Esophagus (tissue), 2 donors: ENCODE data around the gene RPL27A. TPM values are rescaled to one million over a fixed set of nuclear protein-coding genes. Genes with fewer than 3 reads are reported as not detected.

ENCODE experiments used
- H3K27ac ChIP-seq, 2 donors: one replicate each; pipeline ENCODE4 v1.5.1; 2013; ENCODE audit warnings: low read depth in 2 of 2, mild to moderate bottlenecking in 2 of 2, inconsistent platforms in 1 of 2, low read length in 1 of 2, moderate library complexity in 1 of 2
- H3K27me3 ChIP-seq, 2 donors: one replicate each; pipeline ENCODE4 v1.6.1; 2013; ENCODE audit warnings: low read length in 2 of 2, control low read depth in 1 of 2, mild to moderate bottlenecking in 1 of 2; ENCODE audit not compliant: insufficient read depth in 2 of 2, control insufficient read depth in 1 of 2
- H3K36me3 ChIP-seq, 2 donors: one replicate each; pipeline ENCODE4 v1.6.1; 2013; ENCODE audit warnings: low read length in 1 of 2; ENCODE audit not compliant: control insufficient read depth in 2 of 2, insufficient read depth in 2 of 2
- H3K4me1 ChIP-seq, 2 donors: one replicate each; pipeline ENCODE4 v1.6.1; 2013; ENCODE audit warnings: low read length in 1 of 2; ENCODE audit not compliant: control insufficient read depth in 2 of 2, insufficient read depth in 2 of 2
- H3K4me3 ChIP-seq, 2 donors: one replicate each; pipeline ENCODE4 v1.5.1; 2013; ENCODE audit warnings: low read length in 2 of 2, mild to moderate bottlenecking in 2 of 2, low read depth in 1 of 2, moderate library complexity in 1 of 2
- H3K9me3 ChIP-seq, 2 donors: one replicate each; pipeline ENCODE4 v1.6.1; 2013; ENCODE audit warnings: mild to moderate bottlenecking in 2 of 2, low read depth in 1 of 2, low read length in 1 of 2, moderate library complexity in 1 of 2; ENCODE audit not compliant: control insufficient read depth in 2 of 2, insufficient read depth in 1 of 2
- WGBS, 2 donors: extraction: QIAGEN DNeasy Blood & Tissue Kit; methylation state at CpG; one replicate each; pipeline ENCODE4 v1.1.7; 2013; 5-methylcytosine and 5-hydroxymethylcytosine counted together
- polyA plus RNA-seq, 2 donors: library from polyadenylated mRNA; stranded (reverse); fragments of 200-250 nt; gene quantifications; one replicate each; pipeline ENCODE4 v1.2.3, GENCODE V29; 2013
- donor health status: healthy with polysubstance abuse.
- donor health status: Bipolar disorder and iron deficiency.

Gene RPL27A
- polyA plus RNA-seq, 2 donors = 2,629 to 4,238 TPM

DNA sequence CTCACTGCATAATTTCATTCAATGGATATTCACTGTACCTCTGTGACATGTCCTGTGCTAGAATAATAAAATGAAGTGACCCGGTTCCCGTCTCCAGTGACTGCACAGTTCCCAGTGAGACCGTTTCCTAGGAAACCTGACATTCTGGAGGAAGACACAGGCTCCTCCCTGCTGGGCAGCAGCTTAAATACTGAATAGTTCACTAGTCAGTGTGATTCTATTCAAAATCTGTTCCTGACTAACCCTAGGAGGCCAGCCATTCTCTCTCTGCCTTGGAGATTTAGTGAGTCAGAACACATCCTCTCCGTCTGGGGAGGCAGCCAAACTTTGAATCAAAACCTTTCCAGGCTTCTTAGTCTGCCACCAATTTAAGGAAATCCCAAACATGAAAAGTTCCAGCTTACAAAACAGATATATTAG, 11.4 kb upstream of the RPL27A start:
- peaks cover 5 to 7% of the 10 kb centered on the region in 2 donors for H3K4me1 ChIP-seq
- WGBS, 2 donors = 21 to 38% methylated on average over 4 of the region's 4 CpGs
- H3K9me3 ChIP-seq = no peaks in the 10 kb centered on the region
- H3K27me3 ChIP-seq = no peaks in the 10 kb centered on the region
- peak overlapping the region; percentile 87 to 94 for H3K27ac ChIP-seq
- H3K4me3 ChIP-seq = no peak overlapping the region
- H3K36me3 ChIP-seq = peaks cover 0 to 2% of the 10 kb centered on the region in 2 donors

DNA sequence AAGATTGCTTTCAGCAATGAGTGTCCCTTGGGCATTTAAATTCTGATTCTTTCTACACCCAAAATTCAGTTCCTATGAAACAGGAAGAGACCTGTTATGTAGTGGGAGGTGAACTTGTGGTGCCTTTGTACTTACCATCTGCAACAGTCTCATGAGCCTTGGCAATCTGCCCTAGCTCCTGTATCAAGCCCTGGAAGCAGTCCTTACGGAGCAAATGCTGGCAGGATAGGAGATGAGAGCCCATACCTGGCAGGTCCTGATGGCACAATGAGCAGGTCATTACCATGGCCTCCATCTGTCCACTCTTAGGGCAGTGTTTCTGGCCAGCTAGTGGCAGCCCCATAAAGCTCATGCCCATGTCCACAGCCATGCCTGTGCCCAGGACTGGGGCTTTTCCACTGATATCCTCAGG, 10.9 kb upstream of the RPL27A start:
- Histone ChIP-seq H3K36me3 (peaks cover 0 to 2% of the 10 kb centered on the region in 2 donors), H3K4me1 (peaks cover 5 to 7% of the 10 kb centered on the region in 2 donors), H3K4me3 (no peak overlapping the region), H3K27ac (peak overlapping the region; percentile 87 to 94), H3K9me3 (no peaks in the 10 kb centered on the region), H3K27me3 (no peaks in the 10 kb centered on the region)
- 0 to 21% methylated on average over 1 of the region's 1 CpG for WGBS, 2 donors

DNA sequence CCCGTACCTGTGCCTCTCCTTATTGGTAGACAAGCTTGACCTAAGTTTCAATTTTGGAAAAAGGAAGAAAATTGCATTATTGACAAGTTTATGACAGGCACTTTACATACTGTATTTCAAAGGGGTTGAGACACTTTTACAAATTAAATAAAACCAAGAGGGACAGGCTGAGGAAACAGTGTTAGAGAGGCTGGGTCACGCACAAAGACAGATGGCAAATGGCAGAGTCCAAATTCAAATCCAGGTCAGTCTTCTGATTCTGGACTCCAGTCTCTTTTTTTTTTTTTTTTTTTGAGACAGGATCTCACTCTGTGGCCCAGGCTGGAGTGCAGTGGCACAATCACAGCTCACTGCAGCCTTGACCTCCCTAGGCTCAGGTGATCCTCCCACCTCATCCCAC, 10.2 kb upstream of the RPL27A start:
- 94 to 97% methylated on average over 2 of the region's 2 CpGs for WGBS, 2 donors
- Histone ChIP-seq H3K27ac (peak overlapping the region; percentile 87 to 94), H3K27me3 (no peaks in the 10 kb centered on the region), H3K4me3 (no peak overlapping the region), H3K36me3 (peaks cover 0 to 2% of the 10 kb centered on the region in 2 donors), H3K9me3 (no peaks in the 10 kb centered on the region), H3K4me1 (peaks cover 5 to 7% of the 10 kb centered on the region in 2 donors)

DNA sequence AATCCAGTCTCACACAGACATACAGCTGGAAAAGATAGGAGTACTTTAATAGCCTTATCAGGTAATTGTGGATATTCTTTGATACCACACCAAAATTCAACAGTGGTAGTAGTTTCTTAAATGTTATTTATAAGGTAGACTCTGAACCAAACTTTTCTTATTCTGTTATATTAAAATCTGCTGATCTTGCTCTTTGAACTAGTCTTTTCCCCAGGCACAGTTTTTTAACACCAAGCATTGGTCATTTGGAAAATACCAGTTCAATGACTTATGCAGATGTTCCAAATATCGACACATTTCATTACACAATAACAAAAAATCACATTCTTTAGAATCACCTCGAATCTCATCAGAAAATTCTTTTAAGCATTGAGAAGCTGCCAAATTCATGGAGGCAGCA, 7.7 kb upstream of the RPL27A start:
- H3K27me3 ChIP-seq = no peaks in the 10 kb centered on the region
- no peaks in the 10 kb centered on the region for H3K9me3 ChIP-seq
- H3K27ac ChIP-seq = no peak overlapping the region
- H3K4me3 ChIP-seq = no peak overlapping the region
- H3K36me3 ChIP-seq = no peaks in the 10 kb centered on the region
- peaks cover 5 to 7% of the 10 kb centered on the region in 2 donors for H3K4me1 ChIP-seq
- WGBS, 2 donors = 77 to 81% methylated on average over 2 of the region's 2 CpGs

DNA sequence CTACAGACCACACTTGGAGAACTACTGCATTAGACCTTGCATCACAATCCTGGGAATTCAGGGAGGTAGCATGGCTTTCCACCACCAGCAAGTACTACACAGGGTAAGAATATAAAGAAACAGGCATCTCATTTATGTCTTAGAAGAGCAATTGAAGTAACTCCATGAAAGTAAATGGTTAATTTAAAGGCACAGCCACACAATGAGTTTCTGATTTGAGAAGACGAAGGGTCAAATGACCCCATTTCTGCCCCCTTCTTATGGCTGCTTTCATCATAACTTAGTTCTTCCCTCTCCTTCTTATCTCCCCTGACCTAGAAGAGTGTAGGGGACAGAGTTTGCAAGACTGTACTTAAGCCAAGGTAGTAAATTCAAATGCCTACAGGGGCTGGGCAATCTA, 6.1 kb upstream of the RPL27A start:
- 88 to 93% methylated on average over 1 of the region's 1 CpG for WGBS, 2 donors

DNA sequence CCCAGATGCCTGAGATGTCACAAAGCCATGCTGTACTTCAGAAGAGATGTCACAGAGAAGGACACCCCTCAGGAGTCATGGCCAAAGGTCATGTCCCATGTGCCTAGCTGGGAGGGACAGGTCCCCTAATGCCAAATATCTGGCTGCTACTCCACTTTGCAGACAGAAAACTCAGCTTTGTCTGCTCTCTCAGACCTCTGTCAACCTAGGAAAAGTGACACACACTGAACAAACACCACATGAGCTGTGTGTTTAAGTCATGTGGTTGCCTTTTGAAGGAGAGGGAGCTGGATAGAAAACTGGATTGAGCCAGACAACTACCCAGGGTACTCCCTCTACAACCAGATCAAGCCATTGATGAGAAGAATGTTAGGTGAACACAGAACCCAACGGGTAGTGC, 3.6 kb upstream of the RPL27A start:
- no peak overlapping the region for H3K4me3 ChIP-seq
- no peak overlapping the region for H3K27ac ChIP-seq
- no peaks in the 10 kb centered on the region for H3K9me3 ChIP-seq
- peaks cover 0 to 2% of the 10 kb centered on the region in 2 donors for H3K4me1 ChIP-seq
- WGBS, 2 donors = 76 to 87% methylated on average over 1 of the region's 1 CpG
- H3K27me3 ChIP-seq = no peaks in the 10 kb centered on the region
- peaks cover 0 to 2% of the 10 kb centered on the region in 2 donors for H3K36me3 ChIP-seq

More for the DNA sequence above, 6.1 kb upstream of the RPL27A start:
- Histone ChIP-seq H3K9me3 (no peaks in the 10 kb centered on the region), H3K27ac (no peak overlapping the region), H3K4me1 (peaks cover 5 to 7% of the 10 kb centered on the region in 2 donors), H3K27me3 (no peaks in the 10 kb centered on the region), H3K4me3 (no peak overlapping the region), H3K36me3 (no peaks in the 10 kb centered on the region)

DNA sequence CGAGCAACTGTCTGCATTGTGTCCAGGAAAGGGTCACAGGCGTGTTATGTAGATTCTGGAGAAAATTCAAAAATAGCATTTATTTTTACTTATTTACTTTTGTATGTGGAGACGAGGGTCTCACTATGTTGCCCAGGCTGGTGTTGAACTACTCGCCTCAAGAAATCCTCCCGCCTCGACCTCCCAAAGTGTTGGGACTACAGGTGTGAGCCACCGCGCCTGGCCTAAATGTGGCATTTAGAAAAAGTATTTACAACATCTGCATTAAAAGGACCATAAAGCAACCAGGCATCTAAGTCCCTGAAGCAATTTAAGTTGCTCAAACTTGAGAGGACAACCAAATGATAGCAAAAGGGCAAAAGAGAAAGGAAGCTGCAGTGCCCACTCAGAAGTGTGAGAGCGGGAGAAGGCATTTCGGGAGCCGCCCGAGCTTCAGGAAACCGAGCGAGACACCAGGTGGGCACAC, 722 bp upstream of the RPL27A start:
- WGBS, 2 donors = 22 to 26% methylated on average over 14 of the region's 14 CpGs
- Histone ChIP-seq H3K4me1 (peaks cover 0 to 4% of the 10 kb centered on the region in 2 donors), H3K27me3 (no peaks in the 10 kb centered on the region), H3K27ac (peak overlapping the region; percentile 88 to 99), H3K4me3 (peak overlapping the region; percentile 77 to 94), H3K9me3 (no peaks in the 10 kb centered on the region), H3K36me3 (peaks cover 6 to 10% of the 10 kb centered on the region in 2 donors)

DNA sequence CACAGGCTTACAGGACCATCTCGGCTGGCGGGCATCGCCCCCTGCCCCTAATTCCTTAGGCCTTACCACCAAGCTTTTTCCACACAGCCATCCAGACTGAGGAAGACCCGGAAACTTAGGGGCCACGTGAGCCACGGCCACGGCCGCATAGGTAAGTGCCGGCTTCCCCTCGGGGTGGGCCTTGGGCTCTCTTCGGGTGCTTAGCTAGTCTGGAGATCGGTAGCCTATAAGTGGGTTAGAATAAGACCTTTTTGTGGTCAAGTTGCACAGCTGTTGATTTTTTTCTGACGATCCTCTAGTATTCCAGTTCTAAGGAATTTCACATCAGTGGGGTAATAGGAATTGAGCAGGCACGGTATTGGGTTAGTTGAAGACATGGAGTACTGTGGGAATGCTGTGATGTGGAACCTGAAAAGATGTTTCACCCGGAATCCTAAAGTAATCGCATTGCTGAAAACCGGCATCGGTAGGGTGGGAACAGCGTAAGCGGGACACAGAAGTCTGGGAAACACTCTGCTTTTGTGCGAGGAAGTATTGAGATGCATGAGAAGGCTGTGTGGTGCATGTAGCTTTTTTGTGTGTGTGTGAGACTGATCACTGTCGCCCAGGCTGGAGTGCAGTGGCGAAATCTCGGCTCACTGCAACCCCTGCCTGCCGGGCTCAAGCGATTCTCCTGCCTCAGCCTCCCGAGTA, 669 bp downstream of the RPL27A start:
- Histone ChIP-seq H3K27me3 (no peaks in the 10 kb centered on the region), H3K9me3 (no peaks in the 10 kb centered on the region), H3K4me3 (peak overlapping the region; percentile 77 to 94), H3K4me1 (peaks cover 0 to 4% of the 10 kb centered on the region in 2 donors), H3K27ac (peak overlapping the region; percentile 93 to 96), H3K36me3 (peaks cover 6 to 10% of the 10 kb centered on the region in 2 donors)
- WGBS, 2 donors = 3 to 4% methylated on average over 27 of the region's 27 CpGs

DNA sequence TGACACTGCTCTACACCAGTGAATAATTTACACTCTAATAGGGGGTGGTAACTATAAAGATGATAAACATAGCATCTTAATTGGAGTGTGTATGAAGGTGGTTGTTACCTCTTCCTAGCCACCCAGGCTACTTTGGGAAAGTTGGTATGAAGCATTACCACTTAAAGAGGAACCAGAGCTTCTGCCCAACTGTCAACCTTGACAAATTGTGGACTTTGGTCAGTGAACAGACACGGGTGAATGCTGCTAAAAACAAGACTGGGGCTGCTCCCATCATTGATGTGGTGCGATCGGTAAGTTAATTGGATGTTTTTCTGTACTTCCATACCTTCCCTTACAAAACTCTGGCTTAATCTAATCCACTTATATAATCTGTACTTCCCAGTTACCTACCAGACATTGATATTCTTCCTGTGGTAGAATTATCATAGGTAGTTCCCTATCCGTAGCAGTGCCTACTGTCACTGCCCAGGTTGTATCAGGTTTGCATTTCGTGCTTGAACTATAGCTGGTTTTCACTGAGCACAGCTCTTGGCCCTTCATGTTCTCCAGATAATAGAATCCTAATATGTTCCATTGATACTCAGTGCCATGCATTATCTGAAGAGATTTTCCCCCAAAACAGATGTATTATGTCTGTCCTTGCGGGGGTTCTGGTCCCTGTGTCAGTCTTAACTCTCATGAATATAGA, 2.2 kb downstream of the RPL27A start:
- H3K27me3 ChIP-seq = no peaks in the 10 kb centered on the region

More for the DNA sequence above, 2.2 kb downstream of the RPL27A start:
- 69 to 76% methylated on average over 6 of the region's 6 CpGs for WGBS, 2 donors
- peak overlapping the region in 1 of 2 donors; percentile 94 for H3K4me3 ChIP-seq
- peaks cover 0 to 4% of the 10 kb centered on the region in 2 donors for H3K4me1 ChIP-seq
- H3K9me3 ChIP-seq = no peaks in the 10 kb centered on the region
- peaks cover 6 to 10% of the 10 kb centered on the region in 2 donors for H3K36me3 ChIP-seq
- no peak overlapping the region for H3K27ac ChIP-seq
